ENCODE data around the gene DNAJC4.

GRCh38 chr11:64229090-64229743, 1.1 kb upstream of the DNAJC4 start:
- no peak for TF ChIP-seq CTCF (IDR thresholded peaks at IDR 0.05)
- TF ChIP-seq POLR2A (IDR thresholded peaks at IDR 0.05): no peak
- no peak for TF ChIP-seq EP300 (IDR thresholded peaks at IDR 0.05)
- no peak for TF ChIP-seq POLR2AphosphoS5 (IDR thresholded peaks at IDR 0.05)

All from sigmoid colon (tissue), 4 donors.